HCT116 (cell line): ENCODE data around the gene SUGCT. TPM values are rescaled to one million over a fixed set of nuclear protein-coding genes. Genes with fewer than 3 reads are reported as not detected.

Experiments used
- ATAC-seq: fragments of 200-7000 bp; cut with Tn5 transposase; 2 replicates; pipeline ENCODE4 v1.9.1; 2020; ENCODE audit warnings: mild to moderate bottlenecking, moderate library complexity
- BruUV-seq: library from RNA; stranded (reverse); fragments of 400-500 nt; replicated peaks from 2 replicates; lab custom pipeline; 2021; lab: Mats Ljungman, UMichigan
- CTCF ChIA-PET: fragments of 300-600 bp; sonication (Branson Sonifier 250); formaldehyde crosslinking; loops from one replicate; lab custom pipeline; 2021; ENCODE audit warnings: antibody characterized with exemption; lab: Charles Lee
- POLR2A ChIA-PET: fragments of 300-600, 350-600 bp; sonication (Branson Sonifier 250); formaldehyde crosslinking; loops from one replicate; lab custom pipeline; 2021; ENCODE audit warnings: antibody characterized with exemption; lab: Charles Lee
- RAD21 ChIA-PET, 2 experiments: fragments of 300-600 bp; sonication (Branson Sonifier 250); formaldehyde crosslinking; loops; one replicate each; lab custom pipeline; 2023; ENCODE audit warnings: low total read pairs in 2 of 2; ENCODE audit not compliant: uncharacterized antibody in 2 of 2, unreplicated experiment in 2 of 2, low non-redundant PET in 1 of 2; lab: Charles Lee
- DNase-seq: peaks from one replicate; pipeline ENCODE4 v3.0.0-alpha.2; 2010; ENCODE audit warnings: low read depth, low spot score
- H2AFZ ChIP-seq: fragments of 200-600 bp; shearing (Covaris generic), sonication (generic); 2 replicates; pipeline ENCODE4 v1.6.1; 2017; ENCODE audit warnings: low read depth, mixed run types, mixed read lengths, antibody characterized with exemption, low read length; ENCODE audit not compliant: poor library complexity, severe bottlenecking
- H3K27ac ChIP-seq: 2 replicates; pipeline ENCODE4 v1.5.1; 2012; ENCODE audit warnings: low read depth, low read length
- H3K27me3 ChIP-seq: fragments of 200-600 bp; sonication (generic); 2 replicates; pipeline ENCODE4 v1.6.1; 2016; ENCODE audit warnings: mixed run types, low read length, mixed read lengths; ENCODE audit not compliant: insufficient read depth
- H3K36me3 ChIP-seq, 2 experiments: fragments of 200-500 bp in 1 of 2; fragments of 200-600 bp in 1 of 2; sonication (Bioruptor generic) in 1 of 2; sonication (generic) in 1 of 2; 2 replicates each; pipeline versions ENCODE4 v1.5.1 to v1.6.1; 2014 to 2016; ENCODE audit warnings: low read length in 2 of 2, inconsistent platforms in 1 of 2, mixed read lengths in 1 of 2, mixed run types in 1 of 2; ENCODE audit not compliant: insufficient read depth in 2 of 2, control insufficient read depth in 1 of 2
- H3K4me1 ChIP-seq, 2 experiments: fragments of 200-600 bp in 1 of 2; sonication (generic) in 1 of 2; 2 replicates each; pipeline versions ENCODE4 v1.5.1 to v1.6.1; 2012 to 2017; ENCODE audit warnings: low read length in 2 of 2, inconsistent platforms in 1 of 2, mild to moderate bottlenecking in 1 of 2, mixed read lengths in 1 of 2, mixed run types in 1 of 2, moderate library complexity in 1 of 2; ENCODE audit not compliant: insufficient read depth in 2 of 2, control insufficient read depth in 1 of 2
- H3K4me2 ChIP-seq: fragments of 200-600 bp; sonication (generic); 2 replicates; pipeline ENCODE4 v1.6.1; 2017; ENCODE audit warnings: mixed run types, low read length, mixed read lengths
- H3K4me3 ChIP-seq, 2 experiments: fragments of 200-600 bp in 1 of 2; sonication (generic) in 1 of 2; replicated peaks in 1 of 2; 2 replicates each; pipeline ENCODE4 v1.5.1; 2011 to 2016; ENCODE audit warnings: low read length in 2 of 2, control low read depth in 1 of 2, low read depth in 1 of 2, mild to moderate bottlenecking in 1 of 2, mixed read lengths in 1 of 2, mixed run types in 1 of 2
- H3K79me2 ChIP-seq: fragments of 200-600 bp; sonication (generic); 2 replicates; pipeline ENCODE4 v1.6.1; 2017; ENCODE audit warnings: mild to moderate bottlenecking, mixed run types, low read length, moderate library complexity, mixed read lengths; ENCODE audit not compliant: insufficient read depth
- H3K9ac ChIP-seq: fragments of 200-600 bp; sonication (generic); 2 replicates; pipeline ENCODE4 v1.6.1; 2016; ENCODE audit warnings: low read length, mixed read lengths
- H3K9me2 ChIP-seq: fragments of 200-600 bp; sonication (generic), shearing (Covaris generic); 2 replicates; pipeline ENCODE4 v1.6.1; 2017; ENCODE audit warnings: mixed run types, mild to moderate bottlenecking, moderate library complexity; ENCODE audit not compliant: insufficient read depth
- H3K9me3 ChIP-seq, 2 experiments: fragments of 200-500 bp in 1 of 2; fragments of 200-600 bp in 1 of 2; sonication (Bioruptor generic) in 1 of 2; sonication (generic) in 1 of 2; 2 replicates each; pipeline ENCODE4 v1.6.1; 2014 to 2017; ENCODE audit warnings: low read length in 2 of 2, mixed read lengths in 2 of 2, inconsistent platforms in 1 of 2, low read depth in 1 of 2, mild to moderate bottlenecking in 1 of 2, mixed run types in 1 of 2, moderate library complexity in 1 of 2; ENCODE audit not compliant: control insufficient read depth in 1 of 2, insufficient read depth in 1 of 2
- H4K20me1 ChIP-seq: fragments of 200-600 bp; sonication (generic), shearing (Covaris generic); 2 replicates; pipeline ENCODE4 v1.6.1; 2017; ENCODE audit warnings: mixed run types, mild to moderate bottlenecking, moderate library complexity; ENCODE audit not compliant: insufficient read depth
- CBX3 ChIP-seq: IDR thresholded peaks from 2 replicates; pipeline ENCODE4 v1.6.1; 2012; ENCODE audit warnings: low read depth
- CEBPB ChIP-seq: IDR thresholded peaks from 2 replicates; pipeline ENCODE4 v1.6.1; 2012; ENCODE audit warnings: low read depth
- EGR1 ChIP-seq: IDR thresholded peaks from 2 replicates; pipeline ENCODE4 v1.6.1; 2012; ENCODE audit warnings: low read depth
- ELF1 ChIP-seq: IDR thresholded peaks from 2 replicates; pipeline ENCODE4 v1.6.1; 2012; ENCODE audit warnings: low read depth, borderline replicate concordance
- EZH2 ChIP-seq: fragments of 200-600 bp; sonication (generic); IDR thresholded peaks from 2 replicates; pipeline ENCODE4 v1.6.1; 2017; ENCODE audit warnings: antibody characterized with exemption, mixed run types
- FOSL1 ChIP-seq: IDR thresholded peaks from 2 replicates; pipeline ENCODE4 v1.6.1; 2012; ENCODE audit warnings: low read depth
- POLR2AphosphoS5 ChIP-seq: IDR thresholded peaks from 2 replicates; pipeline ENCODE4 v1.6.1; 2011; ENCODE audit warnings: mild to moderate bottlenecking, low read depth, low read length, moderate library complexity
- RAD21 ChIP-seq: IDR thresholded peaks from 2 replicates; pipeline ENCODE4 v1.6.1; 2012; ENCODE audit warnings: low read depth, mild to moderate bottlenecking
- REST ChIP-seq: IDR thresholded peaks from 2 replicates; pipeline ENCODE4 v1.6.1; 2012; ENCODE audit warnings: low read depth
- SIN3A ChIP-seq: IDR thresholded peaks from 2 replicates; pipeline ENCODE4 v1.6.1; 2012; ENCODE audit warnings: low read depth
- SP1 ChIP-seq: IDR thresholded peaks from 2 replicates; pipeline ENCODE4 v1.6.1; 2012; ENCODE audit warnings: low read depth
- TCF7L2 ChIP-seq: IDR thresholded peaks from 2 replicates; pipeline ENCODE4 v1.7.0; 2011; ENCODE audit warnings: borderline replicate concordance, inconsistent platforms; ENCODE audit not compliant: insufficient read depth, insufficient read length; ENCODE audit errors: extremely low read depth
- YY1 ChIP-seq: IDR thresholded peaks from 2 replicates; pipeline ENCODE4 v1.6.1; 2011; ENCODE audit warnings: low read length, low read depth, moderate library complexity, mild to moderate bottlenecking; ENCODE audit not compliant: insufficient replicate concordance; ENCODE audit errors: extremely low read depth
- ZFX ChIP-seq: fragments of 450-650 bp; IDR thresholded peaks from 2 replicates; pipeline ENCODE4 v1.6.1; 2017
- ZNF274 ChIP-seq: fragments of 200-500 bp; sonication (Bioruptor generic); IDR thresholded peaks from 2 replicates; pipeline ENCODE4 v1.6.1; 2014; ENCODE audit warnings: mild to moderate bottlenecking, low read depth, low read length, inconsistent platforms
- intact Hi-C: fragments of 100-400 bp; cut with micrococcal nuclease; formaldehyde crosslinking; loops from 2 replicates; pipeline ENCODE4 v1.10.0; 2022
- total RNA-seq: library from RNA; stranded (reverse); gene quantifications from one replicate; pipeline ENCODE4 v1.2.1, GENCODE V29; 2021; ENCODE audit not compliant: unreplicated experiment
- TF ChIP-seq, protein P1 (sequence below): IDR thresholded peaks from 2 replicates; pipeline ENCODE4 v1.6.1; 2012
- TF ChIP-seq, protein P2 (sequence below): IDR thresholded peaks from 2 replicates; pipeline ENCODE4 v1.6.1; 2011; ENCODE audit warnings: mild to moderate bottlenecking, low read length, moderate library complexity; ENCODE audit not compliant: insufficient replicate concordance; ENCODE audit errors: extremely low read depth

SUGCT gene
- total RNA-seq, 1 experiment from 2014 or later, result 4.4 TPM

- RAD21 ChIA-PET, result no interaction called here
- Histone ChIP-seq H3K27ac (no peak overlapping the region), H3K27me3 (0 out of 2 replicates have a peak, but pooled peaks cover 11% of the 10 kb centered on the region), H3K9ac (no peak overlapping the region), H3K36me3 (no peaks in the 10 kb centered on the region), H3K4me1 (no peaks in the 10 kb centered on the region), H3K9me3 (no peaks in the 10 kb centered on the region)
- intact Hi-C loops, result no loop called here
- DNase-seq (no peak), ATAC-seq (no peak)
- TF ChIP-seq, protein P1, sequence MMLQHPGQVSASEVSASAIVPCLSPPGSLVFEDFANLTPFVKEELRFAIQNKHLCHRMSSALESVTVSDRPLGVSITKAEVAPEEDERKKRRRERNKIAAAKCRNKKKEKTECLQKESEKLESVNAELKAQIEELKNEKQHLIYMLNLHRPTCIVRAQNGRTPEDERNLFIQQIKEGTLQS, result no peak
- TF ChIP-seq REST (no peak), SP1 (no peak), SIN3A (no peak), YY1 (no peak), CBX3 (no peak), ZNF274 (no peak), FOSL1 (no peak), EGR1 (no peak), CEBPB (no peak), TCF7L2 (no peak), POLR2AphosphoS5 (no peak), ELF1 (no peak), EZH2 (no peak), ZFX (no peak), RAD21 (no peak)
- TF ChIP-seq, protein P2, sequence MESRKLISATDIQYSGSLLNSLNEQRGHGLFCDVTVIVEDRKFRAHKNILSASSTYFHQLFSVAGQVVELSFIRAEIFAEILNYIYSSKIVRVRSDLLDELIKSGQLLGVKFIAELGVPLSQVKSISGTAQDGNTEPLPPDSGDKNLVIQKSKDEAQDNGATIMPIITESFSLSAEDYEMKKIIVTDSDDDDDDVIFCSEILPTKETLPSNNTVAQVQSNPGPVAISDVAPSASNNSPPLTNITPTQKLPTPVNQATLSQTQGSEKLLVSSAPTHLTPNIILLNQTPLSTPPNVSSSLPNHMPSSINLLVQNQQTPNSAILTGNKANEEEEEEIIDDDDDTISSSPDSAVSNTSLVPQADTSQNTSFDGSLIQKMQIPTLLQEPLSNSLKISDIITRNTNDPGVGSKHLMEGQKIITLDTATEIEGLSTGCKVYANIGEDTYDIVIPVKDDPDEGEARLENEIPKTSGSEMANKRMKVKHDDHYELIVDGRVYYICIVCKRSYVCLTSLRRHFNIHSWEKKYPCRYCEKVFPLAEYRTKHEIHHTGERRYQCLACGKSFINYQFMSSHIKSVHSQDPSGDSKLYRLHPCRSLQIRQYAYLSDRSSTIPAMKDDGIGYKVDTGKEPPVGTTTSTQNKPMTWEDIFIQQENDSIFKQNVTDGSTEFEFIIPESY, result no peak
- TF ChIP-seq, all 23 proteins: peak for 0
- no peaks in the 10 kb centered on the region for H4K20me1 ChIP-seq
- H3K4me3 ChIP-seq, result no peak overlapping the region
- H2AFZ ChIP-seq, result no peak overlapping the region
- no TSS peak for BruUV-seq
- H3K9me2 ChIP-seq, result no peaks in the 10 kb centered on the region
- no peaks in the 10 kb centered on the region for H3K79me2 ChIP-seq
- H3K4me2 ChIP-seq, result no peak overlapping the region
- ChIA-PET CTCF (no interaction called here), POLR2A (interaction anchor here (0.6 kb wide), 1 partner anchor 22 kb away, joined by 4 read pairs; no protein-coding TSS in a partner anchor)
These were observed 328.6 kb downstream of the SUGCT start for GRCh38 chr7:40463446-40463845.
